NCI-H2227 (cell line): ENCODE measurements around the gene CMSS1.
A peak's percentile ranks its signal among the peaks of the same experiment; 100 is the strongest.

Experiments
- DNase-seq: peaks from one replicate; lab custom pipeline; 2025; ENCODE audit not compliant: unreplicated experiment; lab: John Stamatoyannopoulos, UW

Gene CMSS1

GRCh38 chr3:99851955-99852354, 34.3 kb downstream of the CMSS1 start:
- peak; percentile 19 for DNase-seq

GRCh38 chr3:99852851-99853250, 35.2 kb downstream of the CMSS1 start:
- no peak for DNase-seq

- DNase-seq, result no peak
Observed at GRCh38 chr3:99854756-99855298, 37.2 kb downstream of the CMSS1 start.

GRCh38 chr3:99855900-99856299, 38.2 kb downstream of the CMSS1 start:
- no peak for DNase-seq

GRCh38 chr3:99856437-99857220, 39.0 kb downstream of the CMSS1 start:
- DNase-seq, result no peak

GRCh38 chr3:99857278-99857677, 39.6 kb downstream of the CMSS1 start:
- DNase-seq, result no peak

GRCh38 chr3:99858469-99858868, 40.8 kb downstream of the CMSS1 start:
- no peak for DNase-seq

- no peak for DNase-seq
Observed at GRCh38 chr3:99859825-99860224, 42.2 kb downstream of the CMSS1 start.

GRCh38 chr3:99861216-99861615, 43.6 kb downstream of the CMSS1 start:
- no peak for DNase-seq

GRCh38 chr3:99862208-99862607, 44.5 kb downstream of the CMSS1 start:
- DNase-seq, result no peak

- no peak for DNase-seq
Observed at GRCh38 chr3:99863002-99863401, 45.3 kb downstream of the CMSS1 start.

- DNase-seq, result no peak
Observed at GRCh38 chr3:99863588-99863987, 45.9 kb downstream of the CMSS1 start.

- no peak for DNase-seq
Observed at GRCh38 chr3:99864289-99864688, 46.6 kb downstream of the CMSS1 start.

- DNase-seq, result no peak
Observed at GRCh38 chr3:99865321-99865720, 47.7 kb downstream of the CMSS1 start.

GRCh38 chr3:99866261-99866761, 48.6 kb downstream of the CMSS1 start:
- no peak for DNase-seq

- no peak for DNase-seq
Observed at GRCh38 chr3:99867594-99868310, 50.1 kb downstream of the CMSS1 start.

GRCh38 chr3:99868311-99868646, 50.6 kb downstream of the CMSS1 start:
- DNase-seq, result no peak

- DNase-seq, result no peak
Observed at GRCh38 chr3:99869621-99870020, 52.0 kb downstream of the CMSS1 start.

GRCh38 chr3:99870712-99871111, 53.0 kb downstream of the CMSS1 start:
- no peak for DNase-seq

- DNase-seq, result no peak
Observed at GRCh38 chr3:99871231-99872045, 53.8 kb downstream of the CMSS1 start.

GRCh38 chr3:99872923-99873254, 55.2 kb downstream of the CMSS1 start:
- DNase-seq, result no peak
